Mammary epithelial cell (primary cell): ENCODE data around the gene ME3.

Experiments used
- CTCF ChIP-seq, 2 donors: IDR thresholded peaks in 1 of 2; conservative IDR thresholded peaks in 1 of 2; 2 replicates each; pipeline ENCODE4 v1.5.1; 2011 to 2012; ENCODE audit warnings: inconsistent platforms in 2 of 2, low read length in 2 of 2, mild to moderate bottlenecking in 2 of 2, control low read depth in 1 of 2, low read depth in 1 of 2; ENCODE audit not compliant: insufficient read depth in 1 of 2; ENCODE audit errors: extremely low read depth in 1 of 2
- EZH2 ChIP-seq: IDR thresholded peaks from 2 replicates; pipeline ENCODE4 v1.6.1; 2012; ENCODE audit warnings: low read length, inconsistent platforms, borderline replicate concordance

DNA sequence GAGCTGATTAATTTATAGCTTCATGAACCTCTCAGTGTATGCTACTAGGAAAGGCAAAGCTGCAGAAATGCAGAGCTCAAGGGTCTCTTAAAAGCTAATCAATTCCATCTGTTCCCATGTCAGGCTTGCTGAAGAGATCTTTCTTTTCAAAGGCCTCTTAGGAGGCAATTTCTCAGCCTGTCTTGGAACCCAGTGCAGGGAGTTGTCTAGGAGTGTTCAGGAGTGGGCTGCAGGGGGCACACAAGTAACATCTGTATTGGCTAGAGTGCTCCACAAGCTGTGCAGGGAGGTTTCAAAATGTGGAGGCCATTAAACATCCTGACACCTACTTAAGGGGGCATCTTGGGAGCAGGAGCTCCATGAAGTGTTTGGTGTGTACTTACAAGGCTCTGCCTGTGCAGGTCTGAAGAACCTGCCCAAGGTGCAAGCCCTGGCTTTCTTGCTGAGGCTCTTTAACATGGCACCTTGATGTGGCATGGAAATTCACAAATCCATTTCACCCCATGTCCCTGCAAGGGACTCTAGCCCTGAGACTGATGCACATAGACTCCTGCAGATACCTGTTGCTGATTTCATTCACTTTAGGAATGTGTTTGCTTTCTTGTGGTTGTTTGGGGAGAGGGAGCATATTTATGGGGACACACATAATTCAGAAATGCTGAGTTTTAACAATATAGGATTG is 134.7 kb downstream of the ME3 start:
- TF ChIP-seq CTCF (conservative IDR thresholded peaks at IDR 0.05 in 1 of 2, IDR thresholded peaks at IDR 0.05 in 1 of 2; ENCODE audit: extremely low read depth in 1 of 2, insufficient read depth in 1 of 2, low read depth in 1 of 2, low read length in 2 of 2) (peak in 1 of 2 donors; percentile 11), EZH2 (no peak)
